HepG2 (cell line): ENCODE data around the gene LDLRAD4. TPM values are rescaled to one million over a fixed set of nuclear protein-coding genes. Genes with fewer than 3 reads are reported as not detected.

Experiments
- ATF7 ChIP-seq, 2 experiments: fragments of 450-650 bp in 1 of 2; sonication (generic) in 1 of 2; formaldehyde crosslinking in 1 of 2; IDR thresholded peaks; 2 replicates each; pipeline versions ENCODE4 v1.4.0 to v1.6.1; 2016 to 2020; ENCODE audit warnings: antibody characterized with exemption in 1 of 2, mild to moderate bottlenecking in 1 of 2, missing genetic modification reagents in 1 of 2
- E2F2 ChIP-seq: sonication (generic); formaldehyde crosslinking; IDR thresholded peaks from 2 replicates; pipeline ENCODE4 v1.4.0; 2020; ENCODE audit warnings: missing genetic modification reagents, borderline replicate concordance
- FOSL1 ChIP-seq: sonication (generic); formaldehyde crosslinking; IDR thresholded peaks from 2 replicates; pipeline ENCODE4 v1.9.0; 2021; ENCODE audit warnings: missing genetic modification reagents, borderline replicate concordance
- FOXC1 ChIP-seq: sonication (generic); formaldehyde crosslinking; IDR thresholded peaks from 2 replicates; pipeline ENCODE4 v1.8.0; 2022; ENCODE audit warnings: mild to moderate bottlenecking, missing genetic modification reagents, borderline replicate concordance
- GMEB1 ChIP-seq: sonication (generic); formaldehyde crosslinking; IDR thresholded peaks from 2 replicates; pipeline ENCODE4 v1.5.1; 2020; ENCODE audit warnings: missing genetic modification reagents, mild to moderate bottlenecking, borderline replicate concordance
- KDM5A ChIP-seq: fragments of 200-600 bp; sonication (generic); IDR thresholded peaks from 2 replicates; pipeline ENCODE4 v1.7.0; 2018; ENCODE audit warnings: antibody characterized with exemption, mild to moderate bottlenecking, low read length, borderline replicate concordance
- KLF16 ChIP-seq, 2 experiments: sonication (generic) in 1 of 2; formaldehyde crosslinking in 1 of 2; IDR thresholded peaks; 2 replicates each; pipeline versions ENCODE4 v1.6.1 to v1.8.0; 2016 to 2023; ENCODE audit warnings: missing genetic modification reagents in 2 of 2, missing compliant biosample characterization in 1 of 2
- MAZ ChIP-seq, 2 experiments: sonication (generic) in 1 of 2; formaldehyde crosslinking in 1 of 2; IDR thresholded peaks; 2 replicates each; pipeline versions ENCODE4 v1.5.0 to v1.6.1; 2012 to 2020; ENCODE audit warnings: low read depth in 2 of 2, mild to moderate bottlenecking in 2 of 2, borderline replicate concordance in 1 of 2, improper control_type of control experiment in 1 of 2, low read length in 1 of 2, missing genetic modification reagents in 1 of 2, moderate library complexity in 1 of 2
- MTA1 ChIP-seq: sonication (generic); formaldehyde crosslinking; IDR thresholded peaks from 2 replicates; pipeline ENCODE4 v1.4.0; 2020; ENCODE audit warnings: missing genetic modification reagents, mild to moderate bottlenecking, borderline replicate concordance
- PHF8 ChIP-seq: sonication (generic); formaldehyde crosslinking; IDR thresholded peaks from 2 replicates; pipeline ENCODE4 v1.5.0; 2020; ENCODE audit warnings: missing genetic modification reagents
- UBTF ChIP-seq: sonication (generic); formaldehyde crosslinking; IDR thresholded peaks from 2 replicates; pipeline ENCODE4 v1.4.0; 2020; ENCODE audit warnings: mild to moderate bottlenecking, missing genetic modification reagents
- ZFP37 ChIP-seq: sonication (generic); formaldehyde crosslinking; IDR thresholded peaks from 2 replicates; pipeline ENCODE4 v1.4.0; 2020; ENCODE audit warnings: missing genetic modification reagents, borderline replicate concordance
- ZKSCAN1 ChIP-seq: fragments of 150-350 bp; IDR thresholded peaks from 2 replicates; pipeline ENCODE4 v1.6.1; 2014; ENCODE audit warnings: low read length
- ZNF274 ChIP-seq: sonication (generic); formaldehyde crosslinking; IDR thresholded peaks from 2 replicates; pipeline ENCODE4 v1.5.1; 2020; ENCODE audit warnings: mild to moderate bottlenecking, missing genetic modification reagents
- ZNF543 ChIP-seq: sonication (generic); formaldehyde crosslinking; IDR thresholded peaks from 2 replicates; pipeline ENCODE4 v1.4.0; 2020; ENCODE audit warnings: mild to moderate bottlenecking, missing genetic modification reagents
- ZNF598 ChIP-seq: sonication (generic); formaldehyde crosslinking; IDR thresholded peaks from 2 replicates; pipeline ENCODE4 v1.5.1; 2020; ENCODE audit warnings: mild to moderate bottlenecking, missing genetic modification reagents, borderline replicate concordance
- ZNF687 ChIP-seq: sonication (generic); formaldehyde crosslinking; IDR thresholded peaks from 2 replicates; pipeline ENCODE4 v1.5.1; 2020; ENCODE audit warnings: mild to moderate bottlenecking, missing genetic modification reagents, moderate library complexity
- ZNF766 ChIP-seq: sonication (generic); formaldehyde crosslinking; IDR thresholded peaks from 2 replicates; pipeline ENCODE4 v1.5.0; 2020; ENCODE audit warnings: missing genetic modification reagents, borderline replicate concordance
- polyA plus RNA-seq, 8 experiments: library from polyadenylated mRNA; depleted of rRNA in 3 of 8; stranded (reverse) in 7 of 8; unstranded in 1 of 8; fragments of >200 nt; fragmentation: Illumina TruSeq in 4 of 8; extraction: Trizol in 4 of 8; gene quantifications; 2 replicates each; pipeline versions ENCODE4 v1.2.1 to v1.2.3, GENCODE V29; 2011 to 2016; ENCODE audit warnings: low read depth in 4 of 8, missing spikeins in 1 of 8, mixed read lengths in 1 of 8; ENCODE audit not compliant: insufficient read depth in 1 of 8
- total RNA-seq, 5 experiments: library from RNA; depleted of rRNA; stranded (reverse); fragments of >200 nt; fragmentation: Illumina TruSeq; extraction: Trizol; gene quantifications; 2 replicates each; pipeline ENCODE4 v1.2.3, GENCODE V29; 2016; ENCODE audit warnings: low read depth in 1 of 5

The LDLRAD4 gene
- total and polyA plus RNA-seq, 2 of the 13 experiments (the other 11 are each of a cell fraction or from before 2014, with no cell fraction given), result 13.6 to 20.9 TPM

- TF ChIP-seq E2F2 (no peak), MTA1 (CRISPR knock-in tag) (peak; percentile 54; the same call in 1 of the 2 replicates), ZKSCAN1 (no peak), ATF7 (IDR thresholded peaks at IDR 0.05) (no peak), ATF7 (CRISPR knock-in tag; IDR thresholded peaks at IDR 0.05) (no peak), MAZ (IDR thresholded peaks at IDR 0.05; ENCODE audit: borderline replicate concordance, low read depth, low read length) (no peak), MAZ (CRISPR knock-in tag; IDR thresholded peaks at IDR 0.05; ENCODE audit: low read depth) (peak; percentile 1; the same call in 1 of the 2 replicates), ZNF543 (CRISPR knock-in tag) (peak; percentile 53; the same call in 1 of the 2 replicates), UBTF (CRISPR knock-in tag) (peak; percentile 60; the same call in 1 of the 2 replicates), ZFP37 (CRISPR knock-in tag) (no peak), FOXC1 (0 out of 2 replicates have a peak, but pooled peaks have one; percentile 27), GMEB1 (CRISPR knock-in tag) (peak; percentile 57), KDM5A (no peak), FOSL1 (CRISPR knock-in tag) (no peak), ZNF274 (CRISPR knock-in tag) (0 out of 2 replicates have a peak, but pooled peaks have one; percentile 23), ZNF766 (CRISPR knock-in tag) (0 out of 2 replicates have a peak, but pooled peaks have one; percentile 40), PHF8 (CRISPR knock-in tag) (peak; percentile 16; the same call in 1 of the 2 replicates), KLF16 (CRISPR knock-in tag; IDR thresholded peaks at IDR 0.05) (no peak), ZNF687 (CRISPR knock-in tag) (peak; percentile 65), ZNF598 (CRISPR knock-in tag) (0 out of 2 replicates have a peak, but pooled peaks have one; percentile 31)
These were observed at the start of gene LDLRAD4 (continued) for GRCh38 chr18:13218368-13218991.
